Body of pancreas (tissue), 4 donors: ENCODE results near the gene TMOD2.

Source experiments
- POLR2A ChIP-seq, 3 donors: fragments of 450-650 bp; IDR thresholded peaks; one replicate each; pipeline ENCODE4 v1.6.1; 2016; ENCODE audit warnings: antibody characterized with exemption in 3 of 3, mild to moderate bottlenecking in 2 of 3
- TF ChIP-seq, protein P1 (sequence below), 7 experiments: fragments of 450-650 bp in 4 of 7; fragments of 200-600 bp in 3 of 7; sonication (generic) in 3 of 7; IDR thresholded peaks; one replicate each; pipeline ENCODE4 v1.5.1; 2016 to 2019; ENCODE audit warnings: antibody characterized with exemption in 7 of 7

GRCh38 chr15:51702710-51703109, 48.7 kb upstream of the TMOD2 start:
- TF ChIP-seq, protein P1, sequence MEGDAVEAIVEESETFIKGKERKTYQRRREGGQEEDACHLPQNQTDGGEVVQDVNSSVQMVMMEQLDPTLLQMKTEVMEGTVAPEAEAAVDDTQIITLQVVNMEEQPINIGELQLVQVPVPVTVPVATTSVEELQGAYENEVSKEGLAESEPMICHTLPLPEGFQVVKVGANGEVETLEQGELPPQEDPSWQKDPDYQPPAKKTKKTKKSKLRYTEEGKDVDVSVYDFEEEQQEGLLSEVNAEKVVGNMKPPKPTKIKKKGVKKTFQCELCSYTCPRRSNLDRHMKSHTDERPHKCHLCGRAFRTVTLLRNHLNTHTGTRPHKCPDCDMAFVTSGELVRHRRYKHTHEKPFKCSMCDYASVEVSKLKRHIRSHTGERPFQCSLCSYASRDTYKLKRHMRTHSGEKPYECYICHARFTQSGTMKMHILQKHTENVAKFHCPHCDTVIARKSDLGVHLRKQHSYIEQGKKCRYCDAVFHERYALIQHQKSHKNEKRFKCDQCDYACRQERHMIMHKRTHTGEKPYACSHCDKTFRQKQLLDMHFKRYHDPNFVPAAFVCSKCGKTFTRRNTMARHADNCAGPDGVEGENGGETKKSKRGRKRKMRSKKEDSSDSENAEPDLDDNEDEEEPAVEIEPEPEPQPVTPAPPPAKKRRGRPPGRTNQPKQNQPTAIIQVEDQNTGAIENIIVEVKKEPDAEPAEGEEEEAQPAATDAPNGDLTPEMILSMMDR (IDR thresholded peaks at IDR 0.05): no peak
- no peak for TF ChIP-seq POLR2A (IDR thresholded peaks at IDR 0.05)
